GM10248 (cell line): ENCODE data around the gene SUPT7L.

Experiments used
- CTCF ChIA-PET: fragments of 300-600 bp; sonication (Branson Sonifier 250); formaldehyde crosslinking; extraction: SDS; loops from one replicate; lab custom pipeline; 2021; ENCODE audit warnings: antibody characterized with exemption; lab: Yijun Ruan, JAX
- POLR2A ChIA-PET: fragments of 350-650 bp; sonication (Branson Sonifier 250); formaldehyde crosslinking; extraction: SDS; loops from one replicate; lab custom pipeline; 2020; ENCODE audit warnings: antibody characterized with exemption; lab: Yijun Ruan, JAX
- DNase-seq: peaks from one replicate; pipeline ENCODE4 v3.0.0; 2012; ENCODE audit errors: extremely low spot score
- TF ChIP-seq, protein P1 (sequence below): IDR thresholded peaks from 2 replicates; pipeline ENCODE4 v1.5.1; 2012; ENCODE audit warnings: mild to moderate bottlenecking, low read depth; ENCODE audit errors: extremely low read depth, missing control alignments, control extremely low read depth

The SUPT7L gene

DNA sequence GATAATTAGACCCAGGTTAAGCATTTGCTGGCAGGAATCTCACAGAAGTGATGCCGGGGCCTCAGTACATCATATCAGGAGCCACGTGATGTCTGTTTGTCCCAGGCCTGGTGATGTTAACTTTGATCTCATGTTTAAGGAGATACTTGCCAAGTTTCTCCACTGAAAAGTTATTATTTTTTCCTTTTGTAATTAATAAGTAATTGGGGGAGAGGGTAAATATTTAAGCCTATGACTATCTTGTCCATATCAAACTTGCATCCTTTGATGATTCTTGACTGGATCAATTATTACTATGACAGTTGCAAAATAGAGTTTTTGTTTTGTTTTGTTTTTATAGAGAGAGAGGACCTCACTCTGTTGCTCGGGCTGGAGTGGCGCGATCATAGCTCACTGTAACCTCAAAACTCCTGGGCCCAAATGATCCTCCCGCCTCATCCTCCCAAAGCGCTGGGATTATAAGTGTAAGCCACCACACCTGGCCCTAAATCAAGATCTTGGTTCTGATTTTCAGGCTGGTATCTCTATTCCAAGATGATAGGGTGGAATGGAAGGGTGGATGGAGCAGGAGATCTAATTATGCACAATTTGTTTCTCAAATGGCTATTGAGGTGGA lies 46.7 kb upstream of the SUPT7L start:
- DNase-seq, result no peak
- ChIA-PET POLR2A (no interaction called here), CTCF (interaction anchor here (5.4 kb wide), 1 partner anchor 13 kb away, joined by 33 read pairs; no protein-coding TSS in a partner anchor)
- TF ChIP-seq, protein P1, sequence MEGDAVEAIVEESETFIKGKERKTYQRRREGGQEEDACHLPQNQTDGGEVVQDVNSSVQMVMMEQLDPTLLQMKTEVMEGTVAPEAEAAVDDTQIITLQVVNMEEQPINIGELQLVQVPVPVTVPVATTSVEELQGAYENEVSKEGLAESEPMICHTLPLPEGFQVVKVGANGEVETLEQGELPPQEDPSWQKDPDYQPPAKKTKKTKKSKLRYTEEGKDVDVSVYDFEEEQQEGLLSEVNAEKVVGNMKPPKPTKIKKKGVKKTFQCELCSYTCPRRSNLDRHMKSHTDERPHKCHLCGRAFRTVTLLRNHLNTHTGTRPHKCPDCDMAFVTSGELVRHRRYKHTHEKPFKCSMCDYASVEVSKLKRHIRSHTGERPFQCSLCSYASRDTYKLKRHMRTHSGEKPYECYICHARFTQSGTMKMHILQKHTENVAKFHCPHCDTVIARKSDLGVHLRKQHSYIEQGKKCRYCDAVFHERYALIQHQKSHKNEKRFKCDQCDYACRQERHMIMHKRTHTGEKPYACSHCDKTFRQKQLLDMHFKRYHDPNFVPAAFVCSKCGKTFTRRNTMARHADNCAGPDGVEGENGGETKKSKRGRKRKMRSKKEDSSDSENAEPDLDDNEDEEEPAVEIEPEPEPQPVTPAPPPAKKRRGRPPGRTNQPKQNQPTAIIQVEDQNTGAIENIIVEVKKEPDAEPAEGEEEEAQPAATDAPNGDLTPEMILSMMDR, result no peak

DNA sequence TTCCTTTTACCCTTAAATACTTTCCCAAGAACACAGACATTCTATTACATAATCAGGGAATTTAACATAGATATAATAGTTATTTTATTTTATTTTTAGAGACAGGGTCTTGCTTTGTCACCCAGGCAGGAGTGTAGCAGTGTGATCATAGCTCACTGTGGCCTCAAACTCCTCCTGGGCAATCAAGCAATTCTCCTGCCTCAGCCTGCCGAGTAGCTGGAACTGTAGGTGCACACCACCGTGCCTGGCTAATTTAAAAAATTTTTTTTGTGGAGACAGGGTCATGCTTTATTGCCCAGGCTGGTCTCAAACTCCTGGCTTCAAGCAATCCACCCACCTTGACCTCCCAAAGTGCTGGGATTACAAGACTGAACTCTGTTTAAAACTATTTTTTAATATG lies 45.9 kb upstream of the SUPT7L start:
- DNase-seq, result no peak
- CTCF ChIA-PET, result interaction anchor here (0.9 to 3.4 kb wide), 3 partner anchors 14 to 743 kb away, joined by 3 to 21 read pairs (median 3); no protein-coding TSS in a partner anchor
- TF ChIP-seq, protein P1, result no peak
- POLR2A ChIA-PET, result no interaction called here

DNA sequence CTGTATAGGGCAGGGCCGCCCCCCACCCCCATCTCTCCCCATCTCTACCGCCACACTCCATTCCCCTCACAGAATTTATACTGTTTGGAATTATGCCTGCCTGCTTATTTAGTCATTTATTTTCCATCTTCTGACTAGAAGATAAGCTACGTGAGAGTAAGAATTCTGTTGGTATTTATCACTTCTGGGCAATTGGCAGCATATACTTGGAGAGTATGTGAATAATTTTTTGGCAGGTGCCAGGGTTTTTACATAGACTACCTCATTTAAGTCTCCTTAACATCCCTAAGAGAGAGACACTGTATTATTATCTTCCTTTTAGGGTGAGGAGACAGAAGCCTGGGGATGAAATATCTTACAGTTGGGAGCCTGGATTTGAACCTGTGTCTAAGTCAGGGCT lies 45.3 kb upstream of the SUPT7L start:
- POLR2A ChIA-PET, result interaction anchor here (0.6 kb wide), 1 partner anchor 1321 kb away, joined by 4 read pairs; no protein-coding TSS in a partner anchor

DNA sequence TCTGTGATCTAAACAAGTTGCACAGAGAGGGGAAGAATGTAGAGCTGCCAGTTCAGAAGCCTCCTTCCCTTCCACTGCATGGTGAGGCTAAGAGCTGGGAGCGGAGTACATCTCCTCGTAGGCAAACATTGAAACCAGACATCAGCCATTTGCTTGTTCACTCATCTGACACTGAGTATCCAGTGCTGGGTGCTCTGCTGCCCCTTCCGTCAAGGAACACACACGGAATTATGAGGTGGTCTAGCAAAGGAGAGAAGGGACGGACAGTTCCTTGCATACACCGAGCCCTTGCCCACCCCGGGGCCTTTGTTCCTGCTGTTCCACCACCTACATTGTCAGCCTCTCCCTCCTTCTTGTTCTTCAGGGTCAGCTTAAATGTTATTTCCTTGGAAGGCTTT lies 44.8 kb upstream of the SUPT7L start:
- TF ChIP-seq, protein P1, result no peak
- no peak for DNase-seq
- POLR2A ChIA-PET, result no interaction called here
- CTCF ChIA-PET, result interaction anchor here (1.1 to 5.7 kb wide), 6 partner anchors 8 to 744 kb away, joined by 3 to 66 read pairs (median 3); no protein-coding TSS in a partner anchor

More for the DNA sequence above, 45.3 kb upstream of the SUPT7L start:
- CTCF ChIA-PET, result interaction anchor here (0.9 to 5.7 kb wide), 7 partner anchors 8 to 744 kb away, joined by 3 to 66 read pairs (median 3); no protein-coding TSS in a partner anchor
- DNase-seq, result no peak
- TF ChIP-seq, protein P1, result no peak

- no peak for DNase-seq
- TF ChIP-seq, protein P1, result no peak
- ChIA-PET POLR2A (no interaction called here), CTCF (interaction anchor here (1.4 to 5.7 kb wide), 5 partner anchors 9 to 697 kb away, joined by 3 to 66 read pairs (median 7); no protein-coding TSS in a partner anchor)
Measured at GRCh38 chr2:27707462-27708256, 44.2 kb upstream of the SUPT7L start.
